Endometrial microvascular endothelial cells (primary cell): Measurements from ENCODE around the gene SBF2. TPM values are rescaled to one million over a fixed set of nuclear protein-coding genes. Genes with fewer than 3 reads are reported as not detected.

ENCODE experiments used
- in situ Hi-C: cut with HindIII; loops from 2 replicates; pipeline ENCODE4 v1.10.0; 2017; ENCODE audit warnings: low sequenced_read_pairs, low pct_unique_long_range_greater_than_20kb; ENCODE audit errors: inconsistent ontology term
- total RNA-seq: library from RNA; depleted of rRNA; stranded (reverse); fragments of >200 nt; gene quantifications from one replicate; pipeline ENCODE4 v1.2.3, GENCODE V29; 2015; ENCODE audit errors: inconsistent ontology term

Gene SBF2
- total RNA-seq, 1 donor from 2014 or later, result 26.6 TPM

- in situ Hi-C loops, result loop anchor here (25.0 kb wide), 1 partner anchor 449 kb away; the partner anchor contains the start of gene ADM
Measured at GRCh38 chr11:9862981-9863380, 431.0 kb downstream of the SBF2 start.

- in situ Hi-C loops, result loop anchor here (25.0 kb wide), 1 partner anchor 450 kb away; the partner anchor contains the start of gene ADM
Measured at GRCh38 chr11:9861860-9862725, 431.9 kb downstream of the SBF2 start.

- in situ Hi-C loops, result loop anchor here (25.0 kb wide), 1 partner anchor 453 kb away; the partner anchor contains the start of gene ADM
Measured at GRCh38 chr11:9859554-9860305, 434.3 kb downstream of the SBF2 start.

GRCh38 chr11:9858822-9859221 lies 435.2 kb downstream of the SBF2 start:
- in situ Hi-C loops, result loop anchor here (25.0 kb wide), 1 partner anchor 453 kb away; the partner anchor contains the start of gene ADM

GRCh38 chr11:9858218-9858617 lies 435.8 kb downstream of the SBF2 start:
- in situ Hi-C loops, result loop anchor here (25.0 kb wide), 1 partner anchor 454 kb away; the partner anchor contains the start of gene ADM

GRCh38 chr11:9855579-9856287 lies 438.3 kb downstream of the SBF2 start:
- in situ Hi-C loops, result loop anchor here (25.0 kb wide), 1 partner anchor 457 kb away; the partner anchor contains the start of gene ADM

GRCh38 chr11:9853929-9854552 lies 440.0 kb downstream of the SBF2 start:
- in situ Hi-C loops, result loop anchor here (25.0 kb wide), 1 partner anchor 458 kb away; the partner anchor contains the start of gene ADM

- in situ Hi-C loops, result loop anchor here (25.0 kb wide), 1 partner anchor 460 kb away; the partner anchor contains the start of gene ADM
Measured at GRCh38 chr11:9852465-9852864, 441.6 kb downstream of the SBF2 start.

GRCh38 chr11:9851366-9851765 lies 442.7 kb downstream of the SBF2 start:
- in situ Hi-C loops, result loop anchor here (25.0 kb wide), 1 partner anchor 461 kb away; the partner anchor contains the start of gene ADM

- in situ Hi-C loops, result loop anchor here (25.0 kb wide), 1 partner anchor 462 kb away; the partner anchor contains the start of gene ADM
Measured at GRCh38 chr11:9850224-9850895, 443.7 kb downstream of the SBF2 start.

- in situ Hi-C loops, result no loop called here
Measured at GRCh38 chr11:9849389-9849788, 444.6 kb downstream of the SBF2 start.

- in situ Hi-C loops, result no loop called here
Measured at GRCh38 chr11:9847636-9848035, 446.4 kb downstream of the SBF2 start.

GRCh38 chr11:9842923-9843322 lies 451.1 kb downstream of the SBF2 start:
- in situ Hi-C loops, result no loop called here

GRCh38 chr11:9840460-9841004 lies 453.5 kb downstream of the SBF2 start:
- in situ Hi-C loops, result no loop called here

- in situ Hi-C loops, result no loop called here
Measured at GRCh38 chr11:9839550-9839949, 454.5 kb downstream of the SBF2 start.

- in situ Hi-C loops, result no loop called here
Measured at GRCh38 chr11:9838961-9839360, 455.1 kb downstream of the SBF2 start.

- in situ Hi-C loops, result no loop called here
Measured at GRCh38 chr11:9838229-9838628, 455.8 kb downstream of the SBF2 start.
